CD14-positive monocyte (primary cell): Measurements from ENCODE around the gene ABCC11. TPM values are rescaled to one million over a fixed set of nuclear protein-coding genes. Genes with fewer than 3 reads are reported as not detected.

Experiments used
- DNase-seq, 3 donors: peaks; one replicate each; pipeline ENCODE4 v3.0.0-alpha.2; 2011 to 2022
- H2AFZ ChIP-seq: 2 replicates; pipeline ENCODE4 v1.6.0; 2012; ENCODE audit warnings: mild to moderate bottlenecking, low read depth, low read length, inconsistent platforms; ENCODE audit not compliant: insufficient read depth, poor library complexity, severe bottlenecking
- H3K27ac ChIP-seq, 2 donors: 1 replicate in 1 of 2; 2 replicates in 1 of 2; pipeline ENCODE4 v1.5.1; 2012 to 2013; ENCODE audit warnings: low read length in 2 of 2, control low read depth in 1 of 2, inconsistent platforms in 1 of 2, low read depth in 1 of 2, mild to moderate bottlenecking in 1 of 2
- H3K27me3 ChIP-seq, 2 donors: one replicate each; pipeline versions ENCODE4 v1.6.0 to v1.6.1; 2011 to 2013; ENCODE audit warnings: low read length in 2 of 2; ENCODE audit not compliant: control insufficient read depth in 2 of 2, insufficient read depth in 2 of 2
- H3K36me3 ChIP-seq, 2 donors: replicated peaks in 1 of 2; 1 replicate in 1 of 2; 2 replicates in 1 of 2; pipeline versions ENCODE4 v1.5.1 to v1.6.1; 2012 to 2013; ENCODE audit warnings: low read length in 2 of 2, control low read depth in 1 of 2, inconsistent platforms in 1 of 2, mild to moderate bottlenecking in 1 of 2; ENCODE audit not compliant: insufficient read depth in 2 of 2, control insufficient read depth in 1 of 2
- H3K4me1 ChIP-seq, 2 donors: 1 replicate in 1 of 2; 2 replicates in 1 of 2; pipeline versions ENCODE4 v1.5.1 to v1.6.1; 2012 to 2013; ENCODE audit warnings: low read length in 2 of 2, control low read depth in 1 of 2, inconsistent platforms in 1 of 2, mild to moderate bottlenecking in 1 of 2, moderate library complexity in 1 of 2; ENCODE audit not compliant: insufficient read depth in 2 of 2, control insufficient read depth in 1 of 2
- H3K4me2 ChIP-seq: replicated peaks from 2 replicates; pipeline ENCODE3; 2012; ENCODE audit warnings: low read length, moderate library complexity, mild to moderate bottlenecking; ENCODE audit not compliant: poor library complexity, severe bottlenecking; ENCODE audit errors: extremely low read depth
- H3K4me3 ChIP-seq, 3 experiments: fragments of 200-600 bp in 1 of 3; sonication (generic) in 1 of 3; replicated peaks in 1 of 3; 1 replicate in 2 of 3; 2 replicates in 1 of 3; pipeline ENCODE4 v1.5.1; 2011 to 2013; ENCODE audit warnings: low read length in 3 of 3, mild to moderate bottlenecking in 3 of 3, control low read depth in 2 of 3, low read depth in 2 of 3, inconsistent platforms in 1 of 3, moderate library complexity in 1 of 3
- H3K79me2 ChIP-seq: 2 replicates; pipeline ENCODE4 v1.6.0; 2012; ENCODE audit warnings: mild to moderate bottlenecking, control low read depth, inconsistent platforms, low read length, moderate library complexity; ENCODE audit not compliant: insufficient read depth
- H3K9ac ChIP-seq: 2 replicates; pipeline ENCODE4 v1.6.0; 2017; ENCODE audit warnings: low read length, mild to moderate bottlenecking; ENCODE audit not compliant: insufficient read depth, poor library complexity, severe bottlenecking
- H3K9me3 ChIP-seq, 2 donors: replicated peaks in 1 of 2; 1 replicate in 1 of 2; 2 replicates in 1 of 2; pipeline versions ENCODE4 v1.5.1 to v1.6.1; 2012 to 2013; ENCODE audit warnings: low read length in 2 of 2, control low read depth in 1 of 2; ENCODE audit not compliant: control insufficient read depth in 1 of 2, insufficient read depth in 1 of 2
- H4K20me1 ChIP-seq: 2 replicates; pipeline ENCODE4 v1.6.0; 2012; ENCODE audit warnings: mild to moderate bottlenecking, low read length, control low read depth, moderate library complexity; ENCODE audit not compliant: insufficient read depth
- H3K27ac Mint-ChIP-seq, 7 donors: one replicate each; pipeline ENCODE4 v1.8.0; 2020; ENCODE audit warnings: mild to moderate bottlenecking in 7 of 7, mixed read lengths in 7 of 7, moderate library complexity in 6 of 7, inconsistent platforms in 2 of 7
- H3K27me3 Mint-ChIP-seq, 3 donors: one replicate each; pipeline ENCODE4 v1.8.0; 2021 to 2022; ENCODE audit warnings: low read depth in 3 of 3, mild to moderate bottlenecking in 3 of 3, mixed read lengths in 3 of 3, moderate library complexity in 3 of 3, inconsistent platforms in 1 of 3
- H3K36me3 Mint-ChIP-seq, 2 donors: one replicate each; pipeline ENCODE4 v1.8.0; 2020; ENCODE audit warnings: mixed read lengths in 2 of 2, inconsistent platforms in 1 of 2, mild to moderate bottlenecking in 1 of 2
- H3K4me1 Mint-ChIP-seq: one replicate; pipeline ENCODE4 v1.8.0; 2020; ENCODE audit warnings: mild to moderate bottlenecking, mixed read lengths
- H3K4me3 Mint-ChIP-seq, 2 donors: one replicate each; pipeline ENCODE4 v1.8.0; 2020; ENCODE audit warnings: mild to moderate bottlenecking in 2 of 2, mixed read lengths in 2 of 2, moderate library complexity in 1 of 2
- H3K9me3 Mint-ChIP-seq, 7 donors: one replicate each; pipeline ENCODE4 v1.8.0; 2020 to 2022; ENCODE audit warnings: mixed read lengths in 7 of 7, mild to moderate bottlenecking in 6 of 7, moderate library complexity in 6 of 7, inconsistent platforms in 2 of 7
- WGBS: methylation state at CpG from one replicate; pipeline ENCODE4 v1.1.5; 2013; ENCODE audit warnings: missing lambda C conversion rate; ENCODE audit not compliant: insufficient coverage; 5-methylcytosine and 5-hydroxymethylcytosine counted together
- intact Hi-C, 2 donors: fragments of 100-400 bp; cut with micrococcal nuclease; formaldehyde crosslinking; loops; one replicate each; pipeline versions ENCODE4 v1.15.0 to v1.15.1; 2023
- polyA minus RNA-seq: library from RNA; depleted of rRNA, polyadenylated mRNA; stranded (reverse); fragments of >200 nt; gene quantifications from 2 replicates; pipeline ENCODE4 v1.2.3, GENCODE V29; 2012
- polyA plus RNA-seq, 3 donors: library from polyadenylated mRNA; depleted of rRNA in 1 of 3; unstranded in 2 of 3; stranded (reverse) in 1 of 3; fragments of 300-500 nt in 2 of 3; fragments of >200 nt in 1 of 3; fragmentation: Illumina TruSeq in 2 of 3; gene quantifications; 1 replicate in 2 of 3; 2 replicates in 1 of 3; pipeline ENCODE4 v1.2.3, GENCODE V29; 2012 to 2021
- total RNA-seq, 12 experiments: library from RNA in 1 of 12; stranded (reverse) in 1 of 12; fragments of 120-200 nt in 1 of 12; gene quantifications; one replicate each; pipeline ENCODE4 v1.2.4 and lab custom pipeline; 2013 to 2026; ENCODE audit warnings: mixed read lengths in 6 of 12, inconsistent platforms in 1 of 12
- TF ChIP-seq, protein P1 (sequence below): fragments of 200-600 bp; IDR thresholded peaks from one replicate; pipeline ENCODE4 v1.8.0; 2022; ENCODE audit warnings: antibody characterized with exemption, mild to moderate bottlenecking

ABCC11 gene
- total RNA-seq (2013), result 0.10 TPM
- polyA plus RNA-seq, result under 1 TPM in 1 of 3 donors, not detected in 2; 0.03 TPM
- not detected in 2 replicates for polyA minus RNA-seq
- 0.07 to 2.7 (median 0.17) reads per million in 11 experiments for total RNA-seq (lab: John Stamatoyannopoulos, UW)

DNA sequence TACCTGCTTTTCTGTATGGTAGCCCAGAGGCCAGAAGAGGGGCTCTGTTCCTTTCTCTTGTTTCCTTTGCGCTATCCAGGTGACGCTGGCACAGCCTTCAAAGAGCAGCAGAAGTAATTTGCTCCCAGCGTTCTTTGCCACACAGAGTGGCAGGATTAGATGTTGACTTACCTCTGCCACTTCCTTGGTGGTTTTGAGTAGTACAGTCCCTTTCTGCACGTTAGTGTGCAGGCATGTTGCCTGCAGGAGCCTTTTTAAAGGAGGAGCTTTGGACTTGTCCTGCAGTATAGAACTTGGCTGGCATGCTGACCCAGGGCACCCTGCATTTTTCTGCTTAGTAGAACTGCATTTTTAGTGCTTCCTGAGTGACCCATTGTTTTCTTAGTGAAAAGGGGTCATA, at the start of gene ABCC11:
ABCC11 (minus strand) TSS at position 229 of the 400 bp plus-strand sequence. CDS start 15,618 bp downstream, outside the sequence.
- peak within 1 kb of the TSS in 2 of 7 donors; percentile 21 to 50 for H3K27ac Mint-ChIP-seq
- Histone ChIP-seq H3K36me3 (peaks cover 4 to 11% of the 10 kb centered on the region in 2 donors), H3K27ac (peak within 1 kb of the TSS in 1 of 2 donors; percentile 45), H4K20me1 (peaks cover 68% of the 10 kb centered on the region), H2AFZ (no peak within 1 kb of the TSS), H3K79me2 (peaks cover 82% of the 10 kb centered on the region), H3K4me1 (peaks cover 16 to 17% of the 10 kb centered on the region in 2 donors), H3K4me2 (no peak within 1 kb of the TSS), H3K4me3 (no peak within 1 kb of the TSS), H3K9me3 (no peaks in the 10 kb centered on the region), H3K9ac (no peak within 1 kb of the TSS), H3K27me3 (no peaks in the 10 kb centered on the region)
- peaks cover 0 to 2% (median 0%) of the 10 kb centered on the region in 7 donors for H3K9me3 Mint-ChIP-seq
- no peak within 1 kb of the TSS for H3K4me3 Mint-ChIP-seq
- no peak for DNase-seq
- TF ChIP-seq, protein P1, sequence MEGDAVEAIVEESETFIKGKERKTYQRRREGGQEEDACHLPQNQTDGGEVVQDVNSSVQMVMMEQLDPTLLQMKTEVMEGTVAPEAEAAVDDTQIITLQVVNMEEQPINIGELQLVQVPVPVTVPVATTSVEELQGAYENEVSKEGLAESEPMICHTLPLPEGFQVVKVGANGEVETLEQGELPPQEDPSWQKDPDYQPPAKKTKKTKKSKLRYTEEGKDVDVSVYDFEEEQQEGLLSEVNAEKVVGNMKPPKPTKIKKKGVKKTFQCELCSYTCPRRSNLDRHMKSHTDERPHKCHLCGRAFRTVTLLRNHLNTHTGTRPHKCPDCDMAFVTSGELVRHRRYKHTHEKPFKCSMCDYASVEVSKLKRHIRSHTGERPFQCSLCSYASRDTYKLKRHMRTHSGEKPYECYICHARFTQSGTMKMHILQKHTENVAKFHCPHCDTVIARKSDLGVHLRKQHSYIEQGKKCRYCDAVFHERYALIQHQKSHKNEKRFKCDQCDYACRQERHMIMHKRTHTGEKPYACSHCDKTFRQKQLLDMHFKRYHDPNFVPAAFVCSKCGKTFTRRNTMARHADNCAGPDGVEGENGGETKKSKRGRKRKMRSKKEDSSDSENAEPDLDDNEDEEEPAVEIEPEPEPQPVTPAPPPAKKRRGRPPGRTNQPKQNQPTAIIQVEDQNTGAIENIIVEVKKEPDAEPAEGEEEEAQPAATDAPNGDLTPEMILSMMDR, result no peak
- intact Hi-C loops, result no loop called here
- 75% methylated on average over 2 of the region's 4 CpGs for WGBS
- H3K27me3 Mint-ChIP-seq, result no peaks in the 10 kb centered on the region
- H3K36me3 Mint-ChIP-seq, result peaks cover 7 to 8% of the 10 kb centered on the region in 2 donors
- H3K4me1 Mint-ChIP-seq, result peaks cover 23% of the 10 kb centered on the region

- peaks cover 56 to 81% of the 10 kb centered on the region in 2 donors for H3K36me3 Mint-ChIP-seq
- Histone ChIP-seq H4K20me1 (no peaks in the 10 kb centered on the region), H3K4me3 (no peak overlapping the region), H3K27ac (no peak overlapping the region), H2AFZ (no peak overlapping the region), H3K9ac (no peak overlapping the region), H3K79me2 (no peaks in the 10 kb centered on the region), H3K36me3 (peaks cover 59 to 98% of the 10 kb centered on the region in 2 donors), H3K27me3 (no peaks in the 10 kb centered on the region), H3K9me3 (no peaks in the 10 kb centered on the region), H3K4me1 (no peaks in the 10 kb centered on the region), H3K4me2 (no peak overlapping the region)
- TF ChIP-seq, protein P1, result no peak
- no peak overlapping the region for H3K27ac Mint-ChIP-seq
- peaks cover 0 to 2% (median 0%) of the 10 kb centered on the region in 7 donors for H3K9me3 Mint-ChIP-seq
- DNase-seq, result no peak
- H3K4me3 Mint-ChIP-seq, result no peak overlapping the region
- no peaks in the 10 kb centered on the region for H3K27me3 Mint-ChIP-seq
- no peaks in the 10 kb centered on the region for H3K4me1 Mint-ChIP-seq
- WGBS, result no CpG with 5 or more reads among the region's 1 CpG
- intact Hi-C loops, result no loop called here
Observed at GRCh38 chr16:48295488-48296281, 48.3 kb upstream of the ABCC11 start.
